ENCODE data around the gene PAGE2B. TPM values are rescaled to one million over a fixed set of nuclear protein-coding genes. Genes with fewer than 3 reads are reported as not detected.
A peak's percentile ranks its signal among the peaks of the same experiment; 100 is the strongest.
"Not testable (repeated sequence)": the region's sequence is repeated elsewhere in the genome, so short reads cannot be mapped to it uniquely, and the experiment has no call there.

The PAGE2B gene
- total RNA-seq, 2 donors from 2014 or later, result not detected

- Histone ChIP-seq H3K4me1 (ENCODE audit: control insufficient read depth in 1 of 2, low read depth in 2 of 2) (no peaks in the 10 kb centered on the region), H3K9me3 (no peaks in the 10 kb centered on the region), H3K36me3 (no peaks in the 10 kb centered on the region), H3K27ac (peak overlapping the region; percentile 17 to 22), H3K4me3 (no peak overlapping the region), H3K27me3 (replicated peaks; ENCODE audit: insufficient read depth) (no peaks in the 10 kb centered on the region)
- DNase-seq (ENCODE audit: low spot score), result no peak
- ATAC-seq (ENCODE audit: insufficient number of reproducible peaks, low FRiP score, low read depth), result no peak
- TF ChIP-seq, protein P1, sequence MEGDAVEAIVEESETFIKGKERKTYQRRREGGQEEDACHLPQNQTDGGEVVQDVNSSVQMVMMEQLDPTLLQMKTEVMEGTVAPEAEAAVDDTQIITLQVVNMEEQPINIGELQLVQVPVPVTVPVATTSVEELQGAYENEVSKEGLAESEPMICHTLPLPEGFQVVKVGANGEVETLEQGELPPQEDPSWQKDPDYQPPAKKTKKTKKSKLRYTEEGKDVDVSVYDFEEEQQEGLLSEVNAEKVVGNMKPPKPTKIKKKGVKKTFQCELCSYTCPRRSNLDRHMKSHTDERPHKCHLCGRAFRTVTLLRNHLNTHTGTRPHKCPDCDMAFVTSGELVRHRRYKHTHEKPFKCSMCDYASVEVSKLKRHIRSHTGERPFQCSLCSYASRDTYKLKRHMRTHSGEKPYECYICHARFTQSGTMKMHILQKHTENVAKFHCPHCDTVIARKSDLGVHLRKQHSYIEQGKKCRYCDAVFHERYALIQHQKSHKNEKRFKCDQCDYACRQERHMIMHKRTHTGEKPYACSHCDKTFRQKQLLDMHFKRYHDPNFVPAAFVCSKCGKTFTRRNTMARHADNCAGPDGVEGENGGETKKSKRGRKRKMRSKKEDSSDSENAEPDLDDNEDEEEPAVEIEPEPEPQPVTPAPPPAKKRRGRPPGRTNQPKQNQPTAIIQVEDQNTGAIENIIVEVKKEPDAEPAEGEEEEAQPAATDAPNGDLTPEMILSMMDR (IDR thresholded peaks at IDR 0.05), result no peak
These were observed 34.5 kb downstream of the PAGE2B start for GRCh38 chrX:55109306-55109705.

GRCh38 chrX:55111578-55112254, 36.9 kb downstream of the PAGE2B start:
- Histone ChIP-seq H3K4me3 (no peak overlapping the region), H3K27me3 (replicated peaks; ENCODE audit: insufficient read depth) (no peaks in the 10 kb centered on the region), H3K9me3 (no peaks in the 10 kb centered on the region), H3K27ac (no peak overlapping the region), H3K36me3 (no peaks in the 10 kb centered on the region), H3K4me1 (ENCODE audit: control insufficient read depth in 1 of 2, low read depth in 2 of 2) (no peaks in the 10 kb centered on the region)
- TF ChIP-seq, protein P1 (IDR thresholded peaks at IDR 0.05), result no peak
- no peak for DNase-seq (ENCODE audit: low spot score)
- ATAC-seq (ENCODE audit: insufficient number of reproducible peaks, low FRiP score, low read depth), result no peak

DNA sequence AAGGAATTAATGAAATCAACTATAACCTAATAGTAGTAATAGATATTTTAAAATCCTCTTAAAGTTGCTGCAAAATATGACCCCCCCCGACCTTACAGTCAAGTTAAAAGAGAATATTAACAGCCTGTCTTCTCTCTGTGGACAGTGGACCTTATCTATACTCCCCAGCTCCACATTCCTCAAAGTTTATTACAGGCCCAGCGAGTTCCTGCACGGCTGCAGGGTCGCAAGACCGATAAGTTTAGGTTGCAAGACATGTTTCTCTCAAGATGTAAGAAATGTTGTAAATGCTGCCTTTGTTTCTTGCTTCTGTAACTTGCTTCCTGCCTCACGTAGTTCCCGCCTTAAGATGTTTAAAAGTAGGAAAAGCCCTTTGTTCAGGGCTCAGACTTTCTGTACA, 41.8 kb downstream of the PAGE2B start:
- H3K4me1 ChIP-seq (ENCODE audit: control insufficient read depth in 1 of 2, low read depth in 2 of 2); H3K27ac ChIP-seq; H3K36me3 ChIP-seq; H3K9me3 ChIP-seq; ATAC-seq (ENCODE audit: insufficient number of reproducible peaks, low FRiP score, low read depth); H3K4me3 ChIP-seq; H3K27me3 ChIP-seq (replicated peaks; ENCODE audit: insufficient read depth); DNase-seq (ENCODE audit: low spot score): not testable (repeated sequence)

DNA sequence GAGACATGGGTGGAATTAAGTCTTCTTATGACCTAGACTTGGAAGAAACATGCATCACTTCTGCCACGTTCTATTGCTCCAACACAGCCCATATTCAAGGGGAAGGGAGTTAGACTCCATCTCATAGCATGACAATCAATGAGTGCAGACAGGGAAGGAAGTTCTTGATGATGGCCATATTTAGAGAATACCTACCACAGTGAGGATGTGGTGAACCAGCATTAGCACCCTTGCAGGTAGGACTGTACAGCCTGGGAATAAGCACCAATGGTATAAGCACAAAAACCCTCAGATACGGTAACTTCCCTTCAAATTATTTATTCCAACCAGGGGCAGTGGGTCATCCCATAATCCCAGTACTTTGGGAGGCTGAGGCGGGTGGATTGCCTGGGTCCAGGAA, 43.7 kb downstream of the PAGE2B start:
- H3K9me3 ChIP-seq, result no peaks in the 10 kb centered on the region
- DNase-seq (ENCODE audit: low spot score) (no peak), ATAC-seq (ENCODE audit: insufficient number of reproducible peaks, low FRiP score, low read depth) (no peak)
- no peaks in the 10 kb centered on the region for H3K27me3 ChIP-seq (replicated peaks; ENCODE audit: insufficient read depth)
- H3K4me3 ChIP-seq, result no peak overlapping the region
- H3K27ac ChIP-seq, result no peak overlapping the region
- TF ChIP-seq, protein P1 (IDR thresholded peaks at IDR 0.05), result no peak
- no peaks in the 10 kb centered on the region for H3K36me3 ChIP-seq
- no peaks in the 10 kb centered on the region for H3K4me1 ChIP-seq (ENCODE audit: control insufficient read depth in 1 of 2, low read depth in 2 of 2)

GRCh38 chrX:55119271-55119670, 44.4 kb downstream of the PAGE2B start:
- TF ChIP-seq, protein P1 (IDR thresholded peaks at IDR 0.05), result no peak
- Histone ChIP-seq H3K27me3 (replicated peaks; ENCODE audit: insufficient read depth) (no peaks in the 10 kb centered on the region), H3K9me3 (no peaks in the 10 kb centered on the region), H3K36me3 (no peaks in the 10 kb centered on the region), H3K4me1 (ENCODE audit: control insufficient read depth in 1 of 2, low read depth in 2 of 2) (no peaks in the 10 kb centered on the region), H3K27ac (no peak overlapping the region), H3K4me3 (no peak overlapping the region)
- ATAC-seq (ENCODE audit: insufficient number of reproducible peaks, low FRiP score, low read depth) (no peak), DNase-seq (ENCODE audit: low spot score) (no peak)

GRCh38 chrX:55119712-55120111, 44.9 kb downstream of the PAGE2B start:
- H3K27ac ChIP-seq, result no peak overlapping the region
- H3K4me1 ChIP-seq (ENCODE audit: control insufficient read depth in 1 of 2, low read depth in 2 of 2), result no peaks in the 10 kb centered on the region
- H3K4me3 ChIP-seq, result no peak overlapping the region
- TF ChIP-seq, protein P1 (IDR thresholded peaks at IDR 0.05), result no peak
- DNase-seq (ENCODE audit: low spot score) (no peak), ATAC-seq (ENCODE audit: insufficient number of reproducible peaks, low FRiP score, low read depth) (no peak)
- H3K27me3 ChIP-seq (replicated peaks; ENCODE audit: insufficient read depth), result no peaks in the 10 kb centered on the region
- H3K9me3 ChIP-seq, result no peaks in the 10 kb centered on the region
- H3K36me3 ChIP-seq, result no peaks in the 10 kb centered on the region

All from thoracic aorta (tissue), 2 donors.